Epithelial cell of prostate (primary cell): ENCODE measurements around the gene THAP6.
"Not testable (repeated sequence)": the region's sequence is repeated elsewhere in the genome, so short reads cannot be mapped to it uniquely, and the experiment has no call there.

Source experiments
- DNase-seq: peaks from one replicate; pipeline ENCODE4 v3.0.0-alpha.2; 2011; ENCODE audit warnings: low read depth, low spot score
- H3K27ac ChIP-seq: fragments of 450-650 bp; 2 replicates; pipeline ENCODE4 v1.5.1; 2017; ENCODE audit warnings: mild to moderate bottlenecking

Gene THAP6, protein sequence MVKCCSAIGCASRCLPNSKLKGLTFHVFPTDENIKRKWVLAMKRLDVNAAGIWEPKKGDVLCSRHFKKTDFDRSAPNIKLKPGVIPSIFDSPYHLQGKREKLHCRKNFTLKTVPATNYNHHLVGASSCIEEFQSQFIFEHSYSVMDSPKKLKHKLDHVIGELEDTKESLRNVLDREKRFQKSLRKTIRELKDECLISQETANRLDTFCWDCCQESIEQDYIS

DNA sequence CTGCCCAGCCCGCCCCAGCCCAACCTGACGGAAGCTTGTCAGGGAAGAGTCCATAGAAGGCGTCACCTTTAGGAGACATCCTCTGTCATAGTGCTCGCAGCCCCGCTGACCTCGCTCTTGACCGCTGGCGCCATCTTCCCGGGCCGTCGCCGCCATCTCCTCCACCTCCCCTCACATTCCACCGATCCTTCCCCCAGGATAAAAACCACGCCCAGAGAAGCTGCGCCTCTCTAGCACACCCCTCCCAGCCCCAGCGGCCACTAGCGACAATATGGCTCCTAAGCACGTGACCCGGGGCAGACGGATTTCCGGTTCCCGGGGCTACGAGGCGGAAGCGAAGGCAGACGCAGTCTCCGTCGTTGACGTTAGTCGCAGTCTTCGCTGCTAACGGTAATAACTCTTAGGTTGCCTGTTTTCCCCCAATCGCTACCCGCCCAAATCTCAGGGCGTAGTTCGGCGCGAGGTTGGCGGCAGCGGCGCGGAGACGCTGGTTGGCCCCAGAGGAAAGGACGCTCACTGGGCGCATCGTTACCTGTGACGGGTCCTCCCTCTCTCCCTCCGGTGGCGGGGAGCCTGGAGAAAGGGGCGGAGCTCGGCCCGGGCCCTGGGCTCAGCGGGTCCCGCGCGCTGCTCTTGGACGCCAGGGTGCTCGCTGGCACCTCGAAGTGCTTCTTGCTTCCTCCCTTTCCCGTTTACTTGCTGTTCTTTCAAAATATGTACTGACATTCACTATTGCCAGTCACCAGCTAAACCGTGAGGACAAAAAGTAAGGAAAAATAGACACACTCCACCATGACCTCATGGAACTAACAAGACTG, at the start of gene THAP6, which contains the start of gene RCHY1:
TSS of gene THAP6 (plus strand) at position 343 of the 818 bp plus-strand sequence. CDS start 980 bp downstream, outside the sequence.
TSS of gene RCHY1 (minus strand) at position 273 of the 818 bp plus-strand sequence. CDS start at position 156, 117 bp downstream.
- peak within 1 kb of the TSS; percentile 88 for H3K27ac ChIP-seq
- DNase-seq: peak; percentile 43

DNA sequence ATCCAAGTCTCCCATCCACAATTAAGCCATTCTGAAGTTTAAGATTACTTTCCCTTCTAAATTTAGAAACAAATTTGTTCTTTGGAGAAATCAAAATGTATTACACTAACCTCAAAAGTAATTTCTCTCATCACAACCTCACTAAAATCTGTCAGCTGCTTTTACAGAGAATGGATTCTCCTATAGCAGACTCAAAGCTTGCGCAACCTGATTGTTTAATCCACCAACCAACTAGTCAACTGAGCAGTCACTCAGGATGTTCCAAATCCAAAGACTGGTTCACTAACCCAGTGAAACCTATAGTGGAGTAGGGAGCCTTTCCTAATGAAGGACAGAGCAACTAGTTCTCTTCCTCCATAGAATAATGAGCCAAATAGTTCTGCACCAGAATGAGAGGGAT, 44.4 kb upstream of the THAP6 start:
- H3K27ac ChIP-seq: no peak overlapping the region
- no peak for DNase-seq

DNA sequence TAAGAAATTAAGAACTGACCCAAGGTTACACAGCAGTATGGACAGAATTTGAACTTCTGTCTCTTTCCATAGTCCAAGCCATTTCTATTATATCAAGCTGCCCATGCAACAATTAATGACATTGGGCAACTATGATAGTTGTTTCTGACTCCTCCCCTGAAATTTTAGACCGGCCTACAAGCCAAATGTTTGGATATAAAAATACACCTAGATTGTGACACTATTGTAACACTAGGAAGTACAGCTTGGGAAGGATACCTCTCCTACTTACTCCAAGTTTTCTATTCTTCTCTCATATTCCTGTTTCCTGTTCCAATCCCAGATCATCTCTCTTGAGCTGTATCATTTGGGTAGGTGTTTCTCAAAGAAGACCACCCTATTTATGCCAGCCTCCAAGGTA, 43.5 kb upstream of the THAP6 start:
- no peak overlapping the region for H3K27ac ChIP-seq
- no peak for DNase-seq

DNA sequence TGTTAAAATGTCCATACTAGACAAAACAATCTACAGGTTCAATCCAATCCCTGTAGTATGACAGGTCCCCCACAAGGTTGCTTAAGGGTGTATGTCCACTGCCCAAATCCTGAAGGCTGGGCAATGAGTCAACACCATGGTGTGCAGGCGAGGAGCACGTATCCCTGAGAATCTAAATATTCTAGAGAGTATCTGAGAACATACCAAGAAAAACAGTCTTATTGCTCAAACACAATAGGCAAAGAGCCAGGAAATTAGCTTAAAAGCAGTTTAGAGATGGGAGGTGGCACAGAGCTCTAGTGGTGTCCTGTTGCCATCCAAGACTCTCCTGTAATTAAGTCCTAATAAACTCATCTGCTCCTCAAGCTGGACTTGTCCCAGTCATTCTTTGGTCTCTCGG, 37.1 kb upstream of the THAP6 start:
- H3K27ac ChIP-seq: no peak overlapping the region
- DNase-seq: no peak

DNA sequence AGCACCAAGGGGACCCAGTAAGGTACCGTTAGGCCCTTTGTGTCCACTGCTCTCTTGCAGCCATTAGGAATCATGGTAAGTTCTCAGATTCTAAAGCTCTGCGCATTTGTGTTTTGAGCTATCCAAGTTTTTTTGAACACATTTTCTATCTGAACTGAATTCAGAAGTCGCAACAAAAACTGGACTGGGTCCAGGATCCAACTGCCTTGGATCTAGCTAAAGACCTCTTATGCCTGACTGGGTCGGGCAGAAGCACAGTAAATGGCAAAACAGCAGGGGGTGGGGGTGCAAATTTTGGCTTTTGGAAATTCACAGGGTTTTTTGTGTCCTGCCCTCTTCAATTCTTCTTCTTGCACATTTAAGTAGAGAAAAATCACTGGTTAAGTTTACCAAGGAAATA, 30.1 kb upstream of the THAP6 start:
- H3K27ac ChIP-seq: no peak overlapping the region
- DNase-seq: no peak

DNA sequence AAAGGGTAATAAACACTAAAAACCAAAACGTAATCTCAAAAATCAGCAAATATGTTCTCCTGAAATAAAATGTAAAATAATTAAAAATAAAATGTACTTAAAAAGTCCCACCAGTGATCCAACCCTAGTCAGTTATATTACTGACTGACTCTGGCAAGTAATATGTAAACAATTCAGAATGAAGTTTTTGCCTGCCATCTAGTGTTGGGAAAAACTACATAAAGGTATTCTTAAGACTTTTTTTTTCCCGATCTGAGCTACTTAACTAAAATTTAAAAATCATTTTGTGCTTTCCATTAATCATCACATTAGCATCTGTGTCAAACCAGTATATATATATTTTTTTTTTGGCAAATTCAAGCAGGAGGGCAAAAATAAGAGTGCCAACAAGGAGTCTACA, 24.1 kb upstream of the THAP6 start:
- H3K27ac ChIP-seq: no peak overlapping the region
- no peak for DNase-seq

DNA sequence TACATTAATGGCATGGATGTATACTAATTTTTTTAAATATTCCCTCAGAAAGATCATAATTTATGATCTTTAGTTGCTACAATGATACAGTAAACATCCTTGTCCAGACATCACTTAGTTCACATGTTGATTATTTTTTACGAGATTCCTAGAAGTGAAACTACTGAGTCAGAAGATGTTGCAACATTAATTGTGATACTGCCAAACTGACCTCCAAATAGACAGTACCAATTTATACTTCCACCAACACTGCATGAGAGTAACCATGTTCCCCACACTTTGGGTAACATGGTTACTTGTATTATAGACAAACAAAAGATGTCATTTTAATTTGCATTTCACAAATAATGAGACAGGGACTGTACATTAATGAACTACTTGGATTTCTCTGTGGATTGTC, 19.7 kb upstream of the THAP6 start:
- DNase-seq: peak; percentile 63
- H3K27ac ChIP-seq: peak overlapping the region; percentile 5

DNA sequence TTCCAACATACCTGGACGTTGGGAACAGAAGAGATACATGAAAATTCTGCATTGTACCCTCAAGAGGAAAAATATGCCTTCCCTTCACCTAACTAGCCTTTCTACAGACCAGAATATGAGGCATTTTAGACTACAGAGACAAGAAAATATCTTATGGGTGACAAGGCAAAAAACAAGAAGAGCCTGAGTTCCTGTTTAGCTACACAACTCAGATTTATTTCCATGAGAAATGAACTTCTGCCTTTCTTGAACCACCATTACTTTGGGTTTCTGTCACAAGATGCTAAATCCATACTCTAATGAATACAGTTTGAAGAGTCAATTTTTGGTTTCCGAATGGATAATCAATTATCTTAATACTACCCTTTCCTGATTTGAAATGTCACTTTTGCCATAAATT, 18.8 kb upstream of the THAP6 start:
- peak overlapping the region; percentile 5 for H3K27ac ChIP-seq
- no peak for DNase-seq

DNA sequence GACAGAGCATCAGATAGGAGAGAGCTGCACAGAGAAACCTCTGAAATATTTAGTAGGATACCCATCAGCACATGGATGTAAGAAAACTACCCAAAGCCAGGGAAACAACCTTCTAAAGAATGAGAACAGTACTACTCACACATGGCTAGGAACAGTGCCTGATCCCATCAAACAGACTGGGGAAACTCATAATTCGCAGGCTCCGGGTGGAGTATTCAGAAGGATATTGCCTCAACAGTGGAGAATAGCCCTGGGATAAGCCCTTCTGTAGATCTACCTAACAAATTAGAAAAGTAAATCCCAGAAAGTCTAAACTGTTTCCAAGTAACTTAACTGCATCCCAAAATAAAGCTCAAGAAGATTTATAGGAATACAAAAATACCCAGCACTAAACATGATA, 17.9 kb upstream of the THAP6 start:
- H3K27ac ChIP-seq: peak overlapping the region; percentile 50
- no peak for DNase-seq

DNA sequence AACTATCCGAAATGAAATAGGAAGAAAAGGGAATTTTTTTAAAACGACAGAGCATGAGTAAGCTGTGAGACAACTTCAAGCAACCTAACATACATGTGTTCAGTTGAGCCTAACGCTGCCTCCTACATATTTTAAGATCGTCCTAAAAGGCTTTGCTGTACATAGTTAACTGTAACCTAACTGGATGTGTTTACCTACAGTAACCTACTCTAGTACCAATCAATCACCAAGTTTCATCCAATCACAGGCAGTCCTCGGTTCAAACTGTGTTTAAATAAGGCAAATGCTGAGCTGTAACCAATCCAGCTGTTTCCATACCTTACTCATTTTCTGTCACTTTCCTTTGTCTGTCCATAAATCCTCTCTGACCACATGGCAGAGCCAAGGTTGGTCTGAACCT, 17.1 kb upstream of the THAP6 start:
- H3K27ac ChIP-seq: peak overlapping the region; percentile 50
- DNase-seq: no peak

DNA sequence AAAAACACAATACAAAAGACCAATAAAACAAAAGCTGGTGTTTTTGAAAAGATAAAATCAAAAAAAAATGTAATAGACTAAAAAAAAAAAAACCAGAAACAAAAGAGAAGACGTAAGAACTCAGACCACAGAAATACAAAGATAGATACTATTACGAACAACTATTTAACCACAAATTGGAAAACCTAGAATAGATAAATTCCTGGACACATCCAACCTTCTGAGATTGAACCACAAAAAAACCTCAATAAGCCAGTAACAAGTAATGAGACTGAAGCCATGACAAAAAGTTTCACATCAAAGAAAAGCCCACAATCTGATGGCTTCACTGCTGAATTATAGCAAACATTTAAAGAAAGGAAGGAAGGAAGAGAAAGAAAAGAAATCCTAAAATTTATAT, 16.2 kb upstream of the THAP6 start:
- no peak for DNase-seq
- no peak overlapping the region for H3K27ac ChIP-seq

DNA sequence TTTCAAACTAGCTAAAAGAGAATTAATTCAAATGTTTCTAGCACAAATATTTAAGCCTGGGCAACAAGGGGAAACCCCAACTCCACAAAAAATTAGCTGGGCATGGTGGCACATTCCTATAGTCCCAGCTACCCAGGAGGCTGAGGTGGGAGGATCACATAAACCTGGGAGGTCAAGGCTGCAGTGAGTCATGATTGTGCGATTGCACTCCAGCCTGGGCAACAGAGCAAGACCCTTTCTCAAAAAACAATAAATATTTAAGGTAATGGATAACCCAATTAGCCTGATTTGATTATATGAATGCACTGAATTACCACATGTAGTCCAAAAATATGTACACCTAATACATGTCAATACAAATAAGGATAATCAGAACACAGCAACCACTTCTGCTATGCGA, 14.4 kb upstream of the THAP6 start:
- no peak for DNase-seq
- H3K27ac ChIP-seq: no peak overlapping the region

DNA sequence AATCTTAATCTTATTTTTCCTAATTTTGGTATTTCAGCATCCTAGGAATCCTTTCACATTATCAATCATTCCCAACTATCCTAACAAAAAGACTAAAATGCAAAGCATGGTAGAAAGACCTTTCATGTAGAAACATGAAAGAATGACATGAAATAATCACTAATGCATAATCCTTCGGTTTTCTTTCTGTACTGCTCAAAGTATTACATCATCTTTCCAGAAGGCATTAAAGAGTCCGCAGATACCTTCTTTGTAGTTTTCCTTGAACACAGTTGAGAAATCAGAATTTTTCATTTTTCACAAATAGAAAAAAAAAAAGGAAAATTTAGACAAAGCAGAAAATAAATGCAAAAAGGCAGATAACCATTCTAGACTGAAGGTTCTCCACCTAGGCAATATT, 11.6 kb upstream of the THAP6 start:
- H3K27ac ChIP-seq: no peak overlapping the region
- no peak for DNase-seq

DNA sequence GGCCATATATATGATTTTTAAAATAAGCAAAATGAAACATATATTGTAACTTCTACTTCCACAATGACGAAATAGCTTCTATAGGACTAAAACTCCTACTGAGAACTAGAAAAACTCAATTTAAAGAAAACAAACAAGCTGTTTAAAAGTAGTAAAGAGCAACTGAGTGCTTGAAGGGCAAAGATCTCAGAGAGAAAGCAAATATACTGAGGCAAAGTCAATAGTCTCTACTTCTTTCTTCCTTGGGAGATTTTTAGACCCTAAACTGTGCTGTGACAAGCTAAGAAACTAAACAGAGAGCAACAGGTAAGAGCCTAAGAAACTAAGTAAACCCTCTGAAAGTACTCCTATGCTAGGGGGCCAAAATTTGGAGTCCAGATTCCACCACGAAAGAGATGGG, 8.6 kb upstream of the THAP6 start:
- no peak overlapping the region for H3K27ac ChIP-seq

DNA sequence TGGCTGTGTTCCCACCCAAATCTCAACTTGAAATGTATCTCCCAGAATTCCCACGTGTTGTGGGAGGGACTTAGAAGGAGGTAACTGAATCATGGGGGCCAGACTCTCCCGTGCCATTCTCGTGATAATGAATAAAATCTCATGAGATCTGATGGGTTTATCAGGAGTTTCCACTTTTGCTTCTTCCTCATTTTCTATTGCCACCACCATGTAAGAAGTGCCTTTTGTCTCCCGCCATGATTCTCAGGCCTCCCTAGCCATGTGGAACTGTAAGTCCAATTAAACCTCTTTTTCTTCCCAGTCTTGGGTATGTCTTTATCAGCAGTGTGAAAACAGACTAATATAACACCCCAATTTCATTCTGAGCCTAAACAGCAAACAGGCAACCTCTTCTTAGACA, 4.7 kb upstream of the THAP6 start:
- H3K27ac ChIP-seq, DNase-seq: not testable (repeated sequence)

More for the DNA sequence above, 8.6 kb upstream of the THAP6 start:
- no peak for DNase-seq

DNA sequence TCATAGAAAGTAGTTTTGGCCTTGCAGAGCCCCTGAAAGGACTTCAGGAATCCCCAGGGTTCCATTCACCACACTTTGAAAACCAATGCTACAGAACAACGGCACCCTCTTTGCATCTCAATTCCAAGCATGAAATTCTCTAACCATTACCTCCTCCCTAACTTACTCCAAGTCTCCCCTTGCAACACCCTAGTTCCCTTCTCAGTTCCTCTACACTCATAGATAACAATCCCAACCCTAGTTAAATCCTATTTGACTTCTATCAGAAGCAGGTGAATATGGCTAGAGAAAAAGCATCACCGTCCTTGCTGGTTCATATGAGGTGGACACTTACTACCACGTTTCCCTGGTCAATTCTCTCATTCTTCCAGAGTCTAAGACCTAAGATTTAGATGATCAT, 2.4 kb upstream of the THAP6 start:
- H3K27ac ChIP-seq: peak overlapping the region; percentile 88
- DNase-seq: no peak

DNA sequence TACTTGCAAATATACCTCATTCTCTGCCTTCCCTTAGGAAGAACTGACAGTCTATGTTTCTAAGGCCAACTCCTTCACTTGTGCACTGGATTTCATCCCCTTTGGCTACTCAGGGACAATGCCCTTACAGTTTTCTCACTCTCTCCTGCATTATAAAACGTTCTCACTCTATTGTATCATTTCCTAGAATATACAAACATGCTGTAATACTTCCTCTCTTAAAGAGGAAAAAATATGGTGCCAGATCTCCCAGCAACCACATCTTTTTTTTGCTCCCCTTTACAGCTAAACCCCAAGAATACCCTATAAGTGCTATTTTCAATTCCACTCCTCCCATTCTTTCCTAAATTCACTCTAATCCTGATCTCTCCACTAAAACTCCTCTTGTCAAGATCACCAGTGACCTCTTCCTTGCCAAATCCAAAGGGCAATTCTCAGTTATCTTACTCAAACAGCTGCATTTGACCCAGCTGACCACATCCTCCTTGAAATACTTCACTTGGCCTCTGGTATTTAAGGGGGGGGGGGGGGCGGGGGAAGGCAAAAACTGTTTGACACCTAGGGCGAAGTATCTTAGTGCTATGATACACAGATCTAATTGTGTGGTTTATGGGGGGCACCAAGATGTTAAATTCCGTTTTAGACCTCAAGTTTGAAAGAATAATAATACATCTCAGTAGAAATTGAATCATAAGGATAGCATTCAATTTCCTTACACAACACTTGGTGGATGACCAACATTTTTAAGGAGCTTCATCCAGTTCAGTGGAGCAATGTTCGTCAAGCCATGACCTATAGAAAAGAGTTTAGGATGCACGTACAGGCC, 1.7 kb upstream of the THAP6 start:
- H3K27ac ChIP-seq: peak overlapping the region; percentile 88
- no peak for DNase-seq

DNA sequence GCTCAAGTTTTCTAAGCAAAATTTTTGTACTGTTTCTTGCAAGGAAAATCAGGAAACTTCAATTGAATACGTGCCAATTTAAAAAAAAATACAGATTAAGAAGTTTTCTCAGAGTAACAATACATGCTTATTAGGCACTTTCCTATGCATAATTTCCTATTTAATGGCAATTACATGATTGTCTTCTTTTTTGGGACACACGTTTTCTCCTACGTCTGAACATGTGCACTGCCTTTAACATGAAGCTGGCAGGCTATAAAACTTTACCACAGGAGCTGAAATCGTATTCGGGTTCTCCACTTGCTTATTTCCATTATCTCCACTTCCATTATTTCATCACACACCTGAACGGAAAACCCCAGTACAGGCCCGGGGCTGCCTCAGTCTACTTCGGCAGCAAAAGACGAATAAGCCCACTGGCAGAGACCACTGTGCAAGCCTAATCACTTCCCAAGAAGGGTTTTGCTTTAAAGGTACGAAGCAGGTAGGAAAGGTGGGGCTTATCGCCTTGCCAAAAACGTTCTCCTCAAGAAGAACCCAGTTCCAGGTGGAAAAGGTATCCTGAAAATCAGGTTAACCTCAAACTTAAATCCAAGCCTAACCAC, 645 bp upstream of the THAP6 start:
- H3K27ac ChIP-seq: peak overlapping the region; percentile 88
- no peak for DNase-seq

DNA sequence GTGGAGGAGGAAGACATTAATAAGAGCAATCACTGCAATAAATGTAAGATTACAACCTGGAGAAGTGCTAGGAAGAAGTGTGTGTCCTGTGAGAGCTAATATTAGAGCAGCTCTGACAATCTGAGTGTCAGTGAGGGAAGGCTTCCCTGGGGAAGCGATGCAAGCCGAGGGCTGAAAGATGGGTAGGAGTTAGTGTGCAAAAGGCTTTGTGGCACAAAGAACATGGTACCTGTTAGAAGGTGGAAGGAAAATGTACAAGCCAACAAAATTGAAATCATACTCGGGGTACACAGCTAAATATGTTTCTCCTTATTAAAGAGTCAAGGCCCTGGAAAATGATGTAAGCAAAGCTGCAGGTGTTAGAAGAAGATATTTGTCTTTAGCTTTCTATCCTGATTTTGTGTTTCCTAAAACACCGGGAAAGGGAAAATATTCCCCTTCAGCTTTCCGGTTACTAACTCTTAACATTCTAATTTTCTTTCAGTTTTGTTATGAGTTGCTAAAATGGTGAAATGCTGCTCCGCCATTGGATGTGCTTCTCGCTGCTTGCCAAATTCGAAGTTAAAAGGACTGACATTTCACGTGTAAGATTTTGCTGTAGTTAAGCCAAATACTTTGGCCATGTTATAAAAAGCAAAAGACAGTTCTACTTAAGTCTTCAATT, 808 bp downstream of the THAP6 start:
- DNase-seq: no peak
- peak overlapping the region; percentile 88 for H3K27ac ChIP-seq

DNA sequence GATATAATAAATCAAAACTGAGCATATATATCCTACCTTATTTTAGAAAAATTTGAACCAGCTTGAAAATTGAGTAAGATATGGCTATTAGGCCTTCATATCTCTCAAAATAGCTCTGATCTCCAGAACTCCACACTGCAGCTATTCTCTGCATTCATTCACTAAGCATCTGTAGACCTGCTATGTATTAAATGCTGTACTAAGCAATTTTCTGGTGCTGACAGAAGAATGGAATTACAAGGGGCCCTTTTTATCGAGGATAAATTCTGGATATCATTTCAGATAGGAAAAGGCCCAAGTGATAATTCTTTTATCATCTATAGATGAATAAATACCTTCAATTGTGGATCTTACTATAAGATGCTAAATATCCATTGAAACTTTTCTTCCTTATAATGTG, 1.9 kb downstream of the THAP6 start:
- DNase-seq: no peak
- H3K27ac ChIP-seq: no peak overlapping the region
